ENCODE measurements around the gene TRIB2.

DNA sequence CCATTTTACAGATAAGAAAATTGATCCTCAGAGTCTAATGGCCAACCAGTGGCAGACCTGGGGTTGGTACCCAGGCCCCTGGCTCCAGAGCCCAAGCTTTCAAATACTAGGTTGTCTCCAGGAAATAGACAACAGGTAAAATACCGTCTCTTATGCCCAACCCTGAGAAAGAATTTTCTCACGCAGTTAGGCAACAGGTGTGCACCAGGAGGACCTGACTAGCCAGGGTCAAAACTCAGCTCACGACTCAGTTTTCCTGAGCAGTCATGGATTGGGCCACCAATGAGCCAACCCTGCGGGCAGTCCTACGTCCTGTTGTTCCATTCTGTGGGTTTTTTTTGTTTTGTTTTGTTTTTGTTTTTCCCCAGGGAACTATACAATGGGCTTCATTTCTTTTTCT is 13.5 kb downstream of the TRIB2 start:
- TF ChIP-seq POLR2AphosphoS5 (IDR thresholded peaks at IDR 0.05; ENCODE audit: low read depth, low read length): no peak
- no peak for TF ChIP-seq POLR2A (IDR thresholded peaks at IDR 0.05; ENCODE audit: low read depth, low read length)
- TF ChIP-seq TAF1 (IDR thresholded peaks at IDR 0.05; ENCODE audit: borderline replicate concordance, low read depth, low read length): no peak

Data from GM12892 (cell line).